Islet of Langerhans (tissue), 1 donor: Measurements from ENCODE around the gene KPNB1.

Source experiments
- FAIRE-seq: peaks from one replicate; lab custom pipeline; 2011; peaks lifted over from hg19 to GRCh38; lab: Jason Lieb, UNC

The KPNB1 gene

GRCh38 chr17:47636273-47637030, 13.3 kb upstream of the KPNB1 start:
- FAIRE-seq = no peak

GRCh38 chr17:47638903-47639302, 10.8 kb upstream of the KPNB1 start:
- no peak for FAIRE-seq

- no peak for FAIRE-seq
Measured at GRCh38 chr17:47640076-47640475, 9.6 kb upstream of the KPNB1 start.

- no peak for FAIRE-seq
Measured at GRCh38 chr17:47641202-47641601, 8.5 kb upstream of the KPNB1 start.

GRCh38 chr17:47643116-47643515, 6.6 kb upstream of the KPNB1 start:
- no peak for FAIRE-seq

GRCh38 chr17:47644324-47644723, 5.4 kb upstream of the KPNB1 start:
- FAIRE-seq = no peak

- no peak for FAIRE-seq
Measured at GRCh38 chr17:47649972-47650524, 329 bp downstream of the KPNB1 start.

- no peak for FAIRE-seq
Measured at GRCh38 chr17:47650525-47651522, 1.1 kb downstream of the KPNB1 start.

- no peak for FAIRE-seq
Measured at GRCh38 chr17:47651704-47652103, 2.0 kb downstream of the KPNB1 start.

- no peak for FAIRE-seq
Measured at GRCh38 chr17:47652570-47652969, 2.9 kb downstream of the KPNB1 start.

- FAIRE-seq = no peak
Measured at GRCh38 chr17:47653442-47653841, 3.7 kb downstream of the KPNB1 start.

- no peak for FAIRE-seq
Measured at GRCh38 chr17:47654991-47655390, 5.3 kb downstream of the KPNB1 start.

GRCh38 chr17:47660064-47660492, 10.4 kb downstream of the KPNB1 start:
- FAIRE-seq = no peak

GRCh38 chr17:47663912-47664623, 14.3 kb downstream of the KPNB1 start:
- no peak for FAIRE-seq

- no peak for FAIRE-seq
Measured at GRCh38 chr17:47664624-47664941, 14.9 kb downstream of the KPNB1 start.

GRCh38 chr17:47665655-47666054, 15.9 kb downstream of the KPNB1 start:
- FAIRE-seq = no peak

GRCh38 chr17:47669081-47669480, 19.4 kb downstream of the KPNB1 start:
- FAIRE-seq = no peak

- FAIRE-seq = no peak
Measured at GRCh38 chr17:47670064-47670463, 20.3 kb downstream of the KPNB1 start.

- FAIRE-seq = no peak
Measured at GRCh38 chr17:47674499-47674898, 24.8 kb downstream of the KPNB1 start.

- FAIRE-seq = no peak
Measured at GRCh38 chr17:47675380-47676198, 25.9 kb downstream of the KPNB1 start.

GRCh38 chr17:47676199-47676472, 26.4 kb downstream of the KPNB1 start:
- FAIRE-seq = no peak
